Activated T-helper 1 cell treated with Interleukin-2 at 50 U/mL for 16 hours (primary cell): Measurements from ENCODE around the gene NEURL1B.

Experiments used
- DNase-seq: peaks from one replicate; pipeline ENCODE4 v3.0.0-alpha.2; 2020; ENCODE audit warnings: low read depth

NEURL1B gene

GRCh38 chr5:172732201-172732865 is 91.3 kb downstream of the NEURL1B start:
- no peak for DNase-seq

GRCh38 chr5:172733131-172733973 is 92.3 kb downstream of the NEURL1B start:
- no peak for DNase-seq

- no peak for DNase-seq
Observed at GRCh38 chr5:172733974-172734346, 92.9 kb downstream of the NEURL1B start.

GRCh38 chr5:172735141-172735831 is 94.2 kb downstream of the NEURL1B start:
- no peak for DNase-seq

- DNase-seq = no peak
Observed at GRCh38 chr5:172736508-172737135, 95.6 kb downstream of the NEURL1B start.

- DNase-seq = no peak
Observed at GRCh38 chr5:172739375-172739774, 98.3 kb downstream of the NEURL1B start.

- no peak for DNase-seq
Observed at GRCh38 chr5:172740428-172741205, 99.6 kb downstream of the NEURL1B start.
